HepG2 (cell line): ENCODE measurements around the gene NOC2L. TPM values are rescaled to one million over a fixed set of nuclear protein-coding genes. Genes with fewer than 3 reads are reported as not detected.

Experiments
- BORCS8-MEF2B ChIP-seq: sonication (generic); formaldehyde crosslinking; IDR thresholded peaks from 2 replicates; pipeline ENCODE4 v1.8.0; 2022; ENCODE audit warnings: mild to moderate bottlenecking, missing genetic modification reagents
- EZH2 ChIP-seq: conservative IDR thresholded peaks from 2 replicates; pipeline ENCODE4 v1.6.1; 2012; ENCODE audit warnings: mild to moderate bottlenecking, low read depth, low read length, moderate library complexity
- FIP1L1 ChIP-seq: fragments of 200-400 bp; formaldehyde crosslinking; IDR thresholded peaks from 2 replicates; pipeline ENCODE4 v1.6.1; 2018; ENCODE audit warnings: low read depth, mild to moderate bottlenecking, low read length, moderate library complexity, borderline replicate concordance; ENCODE audit not compliant: insufficient read depth
- GFI1 ChIP-seq: sonication (generic); formaldehyde crosslinking; IDR thresholded peaks from 2 replicates; pipeline ENCODE4 v1.5.0; 2020; ENCODE audit warnings: missing genetic modification reagents, mild to moderate bottlenecking, borderline replicate concordance
- HMGXB3 ChIP-seq: sonication (generic); formaldehyde crosslinking; IDR thresholded peaks from 2 replicates; pipeline ENCODE4 v1.4.0; 2020; ENCODE audit warnings: missing genetic modification reagents, borderline replicate concordance
- KDM1A ChIP-seq: IDR thresholded peaks from 2 replicates; pipeline ENCODE4 v1.6.1; 2016; ENCODE audit warnings: missing compliant biosample characterization
- SIN3B ChIP-seq: fragments of 150-350 bp; IDR thresholded peaks from 2 replicates; pipeline ENCODE4 v1.6.1; 2014; ENCODE audit warnings: low read length
- TBL1XR1 ChIP-seq: fragments of 150-350 bp; IDR thresholded peaks from 2 replicates; pipeline ENCODE4 v1.6.1; 2014; ENCODE audit warnings: borderline replicate concordance, low read length; ENCODE audit not compliant: partially characterized antibody
- TBP ChIP-seq: sonication (generic); formaldehyde crosslinking; IDR thresholded peaks from 2 replicates; pipeline ENCODE4 v1.5.0; 2020; ENCODE audit warnings: missing genetic modification reagents
- TFDP1 ChIP-seq: IDR thresholded peaks from 2 replicates; pipeline ENCODE4 v1.6.1; 2016; ENCODE audit warnings: missing compliant biosample characterization, missing genetic modification reagents, borderline replicate concordance
- ZFP1 ChIP-seq: IDR thresholded peaks from 2 replicates; pipeline ENCODE4 v1.6.1; 2016
- ZFP37 ChIP-seq: sonication (generic); formaldehyde crosslinking; IDR thresholded peaks from 2 replicates; pipeline ENCODE4 v1.4.0; 2020; ENCODE audit warnings: missing genetic modification reagents, borderline replicate concordance
- ZNF121 ChIP-seq: sonication (generic); formaldehyde crosslinking; IDR thresholded peaks from 2 replicates; pipeline ENCODE4 v1.5.0; 2020; ENCODE audit warnings: mild to moderate bottlenecking, missing genetic modification reagents
- ZNF737 ChIP-seq: sonication (generic); formaldehyde crosslinking; IDR thresholded peaks from 2 replicates; pipeline ENCODE4 v1.5.0; 2020; ENCODE audit warnings: missing genetic modification reagents, mild to moderate bottlenecking, borderline replicate concordance
- polyA plus RNA-seq, 8 experiments: library from polyadenylated mRNA; depleted of rRNA in 3 of 8; stranded (reverse) in 7 of 8; unstranded in 1 of 8; fragments of >200 nt; fragmentation: Illumina TruSeq in 4 of 8; extraction: Trizol in 4 of 8; gene quantifications; 2 replicates each; pipeline versions ENCODE4 v1.2.1 to v1.2.3, GENCODE V29; 2011 to 2016; ENCODE audit warnings: low read depth in 4 of 8, missing spikeins in 1 of 8, mixed read lengths in 1 of 8; ENCODE audit not compliant: insufficient read depth in 1 of 8
- total RNA-seq, 5 experiments: library from RNA; depleted of rRNA; stranded (reverse); fragments of >200 nt; fragmentation: Illumina TruSeq; extraction: Trizol; gene quantifications; 2 replicates each; pipeline ENCODE4 v1.2.3, GENCODE V29; 2016; ENCODE audit warnings: low read depth in 1 of 5
- TF ChIP-seq, protein P1 (sequence below): IDR thresholded peaks from 2 replicates; pipeline ENCODE4 v1.6.1; 2018; ENCODE audit warnings: missing genetic modification reagents

The NOC2L gene
- total and polyA plus RNA-seq, 2 of the 13 experiments (the other 11 are each of a cell fraction or from before 2014, with no cell fraction given): 32.0 to 103 TPM

- TF ChIP-seq, protein P1, sequence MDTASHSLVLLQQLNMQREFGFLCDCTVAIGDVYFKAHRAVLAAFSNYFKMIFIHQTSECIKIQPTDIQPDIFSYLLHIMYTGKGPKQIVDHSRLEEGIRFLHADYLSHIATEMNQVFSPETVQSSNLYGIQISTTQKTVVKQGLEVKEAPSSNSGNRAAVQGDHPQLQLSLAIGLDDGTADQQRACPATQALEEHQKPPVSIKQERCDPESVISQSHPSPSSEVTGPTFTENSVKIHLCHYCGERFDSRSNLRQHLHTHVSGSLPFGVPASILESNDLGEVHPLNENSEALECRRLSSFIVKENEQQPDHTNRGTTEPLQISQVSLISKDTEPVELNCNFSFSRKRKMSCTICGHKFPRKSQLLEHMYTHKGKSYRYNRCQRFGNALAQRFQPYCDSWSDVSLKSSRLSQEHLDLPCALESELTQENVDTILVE: no peak
- no peak for TF ChIP-seq ZFP37 (CRISPR knock-in tag)
- TF ChIP-seq GFI1 (CRISPR knock-in tag): no peak
- no peak for TF ChIP-seq BORCS8-MEF2B
- no peak for TF ChIP-seq ZNF737 (CRISPR knock-in tag)
- no peak for TF ChIP-seq TBP (CRISPR knock-in tag)
- TF ChIP-seq ZFP1: no peak
- TF ChIP-seq HMGXB3 (CRISPR knock-in tag): no peak
- no peak for TF ChIP-seq TBL1XR1
- peak; percentile 56; the same call in 1 of the 2 replicates for TF ChIP-seq ZNF121 (CRISPR knock-in tag)
- TF ChIP-seq SIN3B: no peak
- 0 out of 2 replicates have a peak, but pooled peaks have one; percentile 31 for TF ChIP-seq EZH2
- no peak for TF ChIP-seq FIP1L1
- TF ChIP-seq TFDP1: peak; percentile 74; the same call in 1 of the 2 replicates
- no peak for TF ChIP-seq KDM1A
These were observed 35.7 kb downstream of the NOC2L start, which contains the start of gene SAMD11 (continued) for GRCh38 chr1:923131-923990.
